K562 (cell line): Measurements from ENCODE around the gene HSF2BP. TPM values are rescaled to one million over a fixed set of nuclear protein-coding genes. Genes with fewer than 3 reads are reported as not detected.

Source experiments
- ATAC-seq: fragments of 200-7000 bp; cut with Tn5 transposase; 3 replicates; pipeline ENCODE4 v1.9.1; 2020; ENCODE audit warnings: moderate library complexity
- BruUV-seq: library from RNA; stranded (reverse); fragments of 400-500 nt; replicated peaks from 2 replicates; lab custom pipeline; 2021; lab: Mats Ljungman, UMichigan
- CTCF ChIA-PET: fragments of 300-600 bp; formaldehyde crosslinking; extraction: SDS; loops from one replicate; lab custom pipeline; 2021; ENCODE audit warnings: low intra/inter-chr PET ratio; lab: Yijun Ruan, JAX
- POLR2A ChIA-PET: fragments of 300-600, 350-650 bp; sonication (Branson Sonifier 250); formaldehyde crosslinking; extraction: SDS; loops from one replicate; lab custom pipeline; 2021; ENCODE audit warnings: antibody characterized with exemption, inconsistent platforms; lab: Yijun Ruan, JAX
- DNase-seq, 4 experiments: peaks; one replicate each; pipeline versions ENCODE4 v3.0.0 to v3.0.0-alpha.2; 2011 to 2018; ENCODE audit warnings: low spot score in 3 of 4, mixed read lengths in 3 of 4; ENCODE audit errors: extremely low read depth in 1 of 4
- FAIRE-seq: peaks from 2 replicates; lab custom pipeline; 2011; peaks lifted over from hg19 to GRCh38; lab: Jason Lieb, UNC
- H2AFZ ChIP-seq: 2 replicates; pipeline ENCODE4 v1.6.0; 2011; ENCODE audit warnings: low read depth, low read length, control low read depth, inconsistent platforms
- H3K27ac ChIP-seq: fragments of 200-600 bp; 3 replicates; pipeline ENCODE4 v1.8.0; 2011; ENCODE audit warnings: low read depth, mild to moderate bottlenecking, control low read depth, inconsistent platforms, low read length, moderate library complexity, mixed read lengths; ENCODE audit errors: extremely low read depth
- H3K27me3 ChIP-seq, 2 experiments: fragments of 300-600 bp in 1 of 2; 2 replicates in 1 of 2; 3 replicates in 1 of 2; pipeline versions ENCODE4 v1.6.0 to v1.8.0; 2011; ENCODE audit warnings: inconsistent platforms in 2 of 2, low read length in 2 of 2, mild to moderate bottlenecking in 1 of 2, mixed read lengths in 1 of 2, moderate library complexity in 1 of 2; ENCODE audit not compliant: control insufficient read depth in 2 of 2, insufficient read depth in 2 of 2
- H3K36me3 ChIP-seq: fragments of 300-600 bp; 3 replicates; pipeline ENCODE4 v1.8.0; 2011; ENCODE audit warnings: mild to moderate bottlenecking, low read length, inconsistent platforms; ENCODE audit not compliant: control insufficient read depth, insufficient read depth
- H3K4me1 ChIP-seq, 2 experiments: fragments of 200-600 bp in 1 of 2; replicated peaks in 1 of 2; 2 replicates in 1 of 2; 3 replicates in 1 of 2; pipeline versions ENCODE4 v1.5.1 to v1.8.0; 2011; ENCODE audit warnings: inconsistent platforms in 2 of 2, low read length in 2 of 2, mild to moderate bottlenecking in 1 of 2, mixed read lengths in 1 of 2, moderate library complexity in 1 of 2; ENCODE audit not compliant: control insufficient read depth in 2 of 2, insufficient read depth in 2 of 2
- H3K4me2 ChIP-seq: 2 replicates; pipeline ENCODE4 v1.6.1; 2011; ENCODE audit warnings: low read length, control low read depth, inconsistent platforms, mixed read lengths; ENCODE audit not compliant: insufficient read depth
- H3K4me3 ChIP-seq: fragments of 200-600 bp; sonication (generic), shearing (Covaris generic); 2 replicates; pipeline ENCODE4 v1.5.1; 2016; ENCODE audit warnings: control low read depth, inconsistent platforms
- H3K79me2 ChIP-seq: fragments of 200-600 bp; 3 replicates; pipeline ENCODE4 v1.8.0; 2011; ENCODE audit warnings: low read length, inconsistent platforms; ENCODE audit not compliant: control insufficient read depth, insufficient read depth
- H3K9ac ChIP-seq, 2 experiments: 2 replicates each; pipeline versions ENCODE4 v1.6.0 to v1.6.1; 2011; ENCODE audit warnings: low read depth in 2 of 2, low read length in 2 of 2, control low read depth in 1 of 2, inconsistent platforms in 1 of 2, mild to moderate bottlenecking in 1 of 2, mixed read lengths in 1 of 2; ENCODE audit not compliant: insufficient read depth in 1 of 2
- H3K9me1 ChIP-seq: one replicate; pipeline ENCODE4 v1.6.0; 2011; ENCODE audit warnings: inconsistent platforms, mild to moderate bottlenecking, low read length, moderate library complexity; ENCODE audit not compliant: control insufficient read depth, insufficient read depth
- H3K9me3 ChIP-seq: replicated peaks from 2 replicates; pipeline ENCODE4 v1.5.1; 2011; ENCODE audit warnings: low read depth, low read length, inconsistent platforms; ENCODE audit not compliant: control insufficient read depth, insufficient read depth
- H4K20me1 ChIP-seq: replicated peaks from 2 replicates; pipeline ENCODE4 v1.6.1; 2011; ENCODE audit warnings: low read length, inconsistent platforms, mixed read lengths; ENCODE audit not compliant: control insufficient read depth, insufficient read depth
- E2F6 ChIP-seq, 2 experiments: IDR thresholded peaks; 2 replicates each; pipeline ENCODE4 v1.6.1; 2011; ENCODE audit warnings: borderline replicate concordance in 1 of 2, control low read depth in 1 of 2, low read depth in 1 of 2, low read length in 1 of 2, mild to moderate bottlenecking in 1 of 2, mixed read lengths in 1 of 2, moderate library complexity in 1 of 2; ENCODE audit not compliant: insufficient read depth in 1 of 2, insufficient read length in 1 of 2, poor library complexity in 1 of 2, severe bottlenecking in 1 of 2; ENCODE audit errors: extremely low read depth in 1 of 2
- FOXK1 ChIP-seq: sonication (generic); formaldehyde crosslinking; IDR thresholded peaks from 2 replicates; pipeline ENCODE4 v1.8.0; 2022; ENCODE audit warnings: missing genetic modification reagents, mild to moderate bottlenecking, borderline replicate concordance
- NRF1 ChIP-seq, 2 experiments: fragments of 450-650 bp; IDR thresholded peaks in 1 of 2; conservative IDR thresholded peaks in 1 of 2; 2 replicates each; pipeline ENCODE4 v1.6.1; 2014; ENCODE audit warnings: mild to moderate bottlenecking in 2 of 2
- PCBP2 ChIP-seq: fragments of 200-400 bp; formaldehyde crosslinking; IDR thresholded peaks from 2 replicates; pipeline ENCODE4 v1.6.1; 2018; ENCODE audit warnings: low read length, low read depth, mild to moderate bottlenecking, moderate library complexity; ENCODE audit not compliant: poor library complexity, severe bottlenecking
- RHOXF2B ChIP-seq: fragments of 250-450 bp; sonication (Bioruptor Pico); conservative IDR thresholded peaks from 2 replicates; pipeline ENCODE4 v1.5.1; 2021
- ZBED1 ChIP-seq: IDR thresholded peaks from 2 replicates; pipeline ENCODE4 v1.6.1; 2014
- WGBS: fragments of 100-300 bp; shearing (Covaris generic); methylation state at CpG from one replicate; pipeline ENCODE4 v1.1.6; 2016; ENCODE audit warnings: low coverage, mixed read lengths; ENCODE audit not compliant: insufficient coverage; ENCODE audit errors: missing lambda C conversion rate; 5-methylcytosine and 5-hydroxymethylcytosine counted together
- in situ Hi-C: fragments of 300-500 bp; cut with MboI; formaldehyde crosslinking; loops from 4 replicates; pipeline ENCODE4 v1.15.0; 2018; ENCODE audit warnings: inconsistent platforms, mixed read lengths
- intact Hi-C: fragments of 100-400 bp; cut with micrococcal nuclease; formaldehyde crosslinking; loops from 2 replicates; pipeline ENCODE4 v1.14.2; 2022
- polyA plus RNA-seq, 8 experiments: library from polyadenylated mRNA; depleted of rRNA in 4 of 8; stranded (reverse) in 5 of 8; unstranded in 3 of 8; fragments of >200 nt; fragmentation: Nextera tagmentation in 2 of 8; fragmentation: Illumina TruSeq in 1 of 8; extraction: Ambion mirVana in 2 of 8; extraction: Trizol in 1 of 8; gene quantifications; 2 replicates each; pipeline versions ENCODE4 v1.2.1 to v1.2.3, GENCODE V29; 2011 to 2014; ENCODE audit warnings: inconsistent platforms in 1 of 8, missing spikeins in 1 of 8
- total RNA-seq, 7 experiments: library from RNA; depleted of rRNA in 6 of 7; stranded (reverse); fragments of >200 nt in 6 of 7; fragmentation: Illumina TruSeq in 2 of 7; extraction: Trizol in 2 of 7; gene quantifications; 2 replicates each; pipeline versions ENCODE4 v1.2.1 to v1.2.3, GENCODE V29; 2011 to 2021; ENCODE audit warnings: low replicate concordance in 1 of 7

The HSF2BP gene
- total and polyA plus RNA-seq, 9 of the 15 experiments (the other 6 are each of a cell fraction or from before 2014, with no cell fraction given), result 0.04 to 0.57 (median 0.20) TPM; not detected in 2

DNA sequence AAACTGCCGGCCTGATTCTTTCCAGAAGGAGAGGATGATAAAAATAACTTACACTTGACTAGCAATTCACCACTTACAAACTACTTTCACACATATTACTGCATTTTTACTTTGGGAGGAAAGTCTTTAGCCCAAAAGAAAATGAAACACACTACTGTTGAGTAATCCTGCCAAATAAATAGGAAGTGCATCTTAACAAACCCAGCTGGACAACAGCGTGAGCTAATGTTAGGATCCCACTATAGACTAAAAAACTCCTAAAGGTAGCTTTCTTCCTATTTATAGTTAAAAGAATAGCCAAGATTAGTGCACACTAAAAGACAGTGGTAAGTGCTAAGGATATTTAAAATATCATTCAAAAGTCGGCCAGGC, 83.8 kb downstream of the HSF2BP start (continued):
- TF ChIP-seq PCBP2 (no peak), FOXK1 (no peak), RHOXF2B (CRISPR knock-in tag) (no peak), ZBED1 (no peak)

DNA sequence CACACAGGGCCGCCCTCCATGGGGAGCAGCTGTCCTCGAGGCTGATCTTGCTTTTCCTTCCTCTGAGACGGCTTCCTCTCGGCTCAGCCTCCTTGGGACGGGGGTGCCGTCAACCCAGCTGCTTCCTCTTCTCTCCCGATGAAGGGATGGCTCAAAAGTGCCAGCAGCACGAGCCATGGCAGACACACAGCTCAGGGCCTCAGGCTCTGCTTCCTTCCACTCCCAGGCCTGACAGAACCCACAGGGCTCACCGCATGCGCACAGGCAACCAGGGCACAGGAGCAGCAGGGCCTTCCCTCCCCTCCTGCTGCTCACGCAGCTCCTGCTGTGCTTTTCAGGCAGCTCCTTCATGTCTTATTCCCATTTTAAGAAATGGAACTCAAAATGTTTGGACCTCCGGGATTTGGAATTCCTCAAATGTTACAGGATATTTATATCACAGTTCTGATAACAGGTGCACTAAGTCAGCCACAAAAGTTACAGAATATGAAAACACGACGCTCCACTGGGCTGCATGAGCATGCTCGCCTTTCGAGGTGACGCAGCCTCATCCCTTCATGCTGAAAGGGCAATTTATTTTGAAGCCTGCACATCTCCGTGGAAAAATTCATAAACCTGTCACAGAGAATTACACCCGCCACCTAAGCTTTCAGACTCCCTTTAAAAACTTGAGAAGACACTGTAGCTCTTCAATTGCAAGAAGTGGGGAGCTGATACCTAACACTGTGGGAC, 84.4 kb downstream of the HSF2BP start:
- H3K4me2 ChIP-seq, result no peak overlapping the region
- no peak overlapping the region for H3K27ac ChIP-seq
- DNase-seq, result no peak
- peaks cover 47 to 61% of the 10 kb centered on the region in 2 experiments for H3K27me3 ChIP-seq
- no peak for FAIRE-seq
- WGBS, result 3% methylated on average over 19 of the region's 19 CpGs
- ATAC-seq, result no peak
- H3K9me3 ChIP-seq, result no peaks in the 10 kb centered on the region
- POLR2A ChIA-PET, result interaction anchor here (0.6 kb wide), 1 partner anchor 15 kb away, joined by 3 read pairs; no protein-coding TSS in a partner anchor
- intact Hi-C loops, result no loop called here
- no peaks in the 10 kb centered on the region for H3K9me1 ChIP-seq
- TF ChIP-seq NRF1 (conservative IDR thresholded peaks at IDR 0.05 in 1 of 2, IDR thresholded peaks at IDR 0.05 in 1 of 2) (peak; percentile 64 to 66), E2F6 (IDR thresholded peaks at IDR 0.05; ENCODE audit: borderline replicate concordance in 1 of 2, extremely low read depth in 1 of 2, insufficient read depth in 1 of 2, insufficient read length in 1 of 2, low read depth in 1 of 2, low read length in 1 of 2, poor library complexity in 1 of 2, severe bottlenecking in 1 of 2) (no peak)
- H3K79me2 ChIP-seq, result no peaks in the 10 kb centered on the region
- H3K4me1 ChIP-seq, result peaks cover 0 to 4% of the 10 kb centered on the region in 2 experiments; a peak in 1 of 5 replicates
- H3K4me3 ChIP-seq, result no peak overlapping the region
- no TSS peak for BruUV-seq
- peaks cover 10% of the 10 kb centered on the region; the same call in 1 of the 2 replicates for H4K20me1 ChIP-seq
- in situ Hi-C loops, result no loop called here
- H3K9ac ChIP-seq, result no peak overlapping the region; a peak in 1 of 4 replicates
- no peaks in the 10 kb centered on the region for H3K36me3 ChIP-seq
- H2AFZ ChIP-seq, result no peak overlapping the region
- CTCF ChIA-PET, result no interaction called here
